Epithelial cell of alveolus of lung (primary cell): ENCODE data around the gene DCAF4L1. TPM values are rescaled to one million over a fixed set of nuclear protein-coding genes. Genes with fewer than 3 reads are reported as not detected.

ENCODE experiments used
- total RNA-seq: library from RNA; depleted of rRNA; stranded (reverse); fragments of >200 nt; gene quantifications from 2 replicates; pipeline ENCODE4 v1.2.1, GENCODE V29; 2015

DCAF4L1 gene
- total RNA-seq, result 0.13 and 0.16 TPM in 2 replicates

GRCh38 chr4:41981456-41981855, at the start of gene DCAF4L1:
Gene DCAF4L1, plus strand, starts transcription at chr4:41981756. Its CDS starts 37 bp downstream, at chr4:41981793.

GRCh38 chr4:41934901-41935651, 46.5 kb upstream of the DCAF4L1 start, which contains the start of gene TMEM33:
Gene TMEM33, plus strand, starts transcription at chr4:41935429. Its CDS starts 56 bp downstream, at chr4:41935485.

GRCh38 chr4:41990365-41991111, 9.0 kb downstream of the DCAF4L1 start, which contains the start of gene SLC30A9:
Gene SLC30A9, plus strand, starts transcription at chr4:41990530. Its CDS starts 122 bp downstream, at chr4:41990652.

Other genes with a start within 250 kb of the DCAF4L1 start
- not detected in 2 replicates for gene PHOX2B, start 233.0 kb upstream of the DCAF4L1 start, total RNA-seq
- gene TMEM33, start 46.3 kb upstream of the DCAF4L1 start, total RNA-seq, result 44.6 and 54.3 TPM in 2 replicates
- gene SLC30A9, start 8.8 kb downstream of the DCAF4L1 start, total RNA-seq, result 48.1 and 50.6 TPM in 2 replicates
- not detected in 2 replicates for gene BEND4, start 170.9 kb downstream of the DCAF4L1 start, total RNA-seq